Measurements from ENCODE around the gene BCKDHB. TPM values are rescaled to one million over a fixed set of nuclear protein-coding genes. Genes with fewer than 3 reads are reported as not detected.

The BCKDHB gene
- total and polyA plus RNA-seq, 12 donors, result 6.4 to 33.9 (median 18.9) TPM

DNA sequence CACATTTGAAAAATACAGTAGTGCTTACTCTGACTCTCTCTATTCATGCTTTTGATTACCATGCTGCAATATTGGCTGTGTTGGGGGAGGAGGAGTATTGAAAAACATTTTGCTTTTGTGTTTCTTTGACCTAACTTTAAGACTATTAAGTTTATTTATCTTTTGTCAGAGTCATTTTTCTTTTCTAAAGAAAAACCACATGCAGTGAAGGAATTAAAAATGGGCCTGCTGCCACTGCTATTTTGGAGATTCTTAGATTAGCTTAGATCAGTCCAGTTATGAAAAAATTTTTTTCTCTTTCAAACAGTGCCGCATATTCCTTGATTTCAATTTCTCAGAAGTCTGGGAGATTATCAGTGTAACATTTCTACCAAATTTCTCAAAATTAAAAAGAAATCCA, 36.1 kb downstream of the BCKDHB start:
- Histone ChIP-seq H3K4me3 (no peak overlapping the region), H3K27me3 (no peaks in the 10 kb centered on the region), H3K4me1 (replicated peaks in 1 of 2) (peaks cover 17 to 24% of the 10 kb centered on the region in 2 donors), H3K36me3 (replicated peaks in 1 of 2) (no peaks in the 10 kb centered on the region), H3K9me3 (replicated peaks in 1 of 3) (no peaks in the 10 kb centered on the region), H3K27ac (no peak overlapping the region)
- DNase-seq, result no peak
- intact Hi-C loops (cut with DNase I), result no loop called here
- WGBS, 4 donors, result 47 to 82% (median 57%) methylated on average over 1 of the region's 1 CpG
- TF ChIP-seq POLR2A (IDR thresholded peaks at IDR 0.05), result no peak
- TF ChIP-seq, protein P1, sequence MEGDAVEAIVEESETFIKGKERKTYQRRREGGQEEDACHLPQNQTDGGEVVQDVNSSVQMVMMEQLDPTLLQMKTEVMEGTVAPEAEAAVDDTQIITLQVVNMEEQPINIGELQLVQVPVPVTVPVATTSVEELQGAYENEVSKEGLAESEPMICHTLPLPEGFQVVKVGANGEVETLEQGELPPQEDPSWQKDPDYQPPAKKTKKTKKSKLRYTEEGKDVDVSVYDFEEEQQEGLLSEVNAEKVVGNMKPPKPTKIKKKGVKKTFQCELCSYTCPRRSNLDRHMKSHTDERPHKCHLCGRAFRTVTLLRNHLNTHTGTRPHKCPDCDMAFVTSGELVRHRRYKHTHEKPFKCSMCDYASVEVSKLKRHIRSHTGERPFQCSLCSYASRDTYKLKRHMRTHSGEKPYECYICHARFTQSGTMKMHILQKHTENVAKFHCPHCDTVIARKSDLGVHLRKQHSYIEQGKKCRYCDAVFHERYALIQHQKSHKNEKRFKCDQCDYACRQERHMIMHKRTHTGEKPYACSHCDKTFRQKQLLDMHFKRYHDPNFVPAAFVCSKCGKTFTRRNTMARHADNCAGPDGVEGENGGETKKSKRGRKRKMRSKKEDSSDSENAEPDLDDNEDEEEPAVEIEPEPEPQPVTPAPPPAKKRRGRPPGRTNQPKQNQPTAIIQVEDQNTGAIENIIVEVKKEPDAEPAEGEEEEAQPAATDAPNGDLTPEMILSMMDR (IDR thresholded peaks at IDR 0.05), result no peak

DNA sequence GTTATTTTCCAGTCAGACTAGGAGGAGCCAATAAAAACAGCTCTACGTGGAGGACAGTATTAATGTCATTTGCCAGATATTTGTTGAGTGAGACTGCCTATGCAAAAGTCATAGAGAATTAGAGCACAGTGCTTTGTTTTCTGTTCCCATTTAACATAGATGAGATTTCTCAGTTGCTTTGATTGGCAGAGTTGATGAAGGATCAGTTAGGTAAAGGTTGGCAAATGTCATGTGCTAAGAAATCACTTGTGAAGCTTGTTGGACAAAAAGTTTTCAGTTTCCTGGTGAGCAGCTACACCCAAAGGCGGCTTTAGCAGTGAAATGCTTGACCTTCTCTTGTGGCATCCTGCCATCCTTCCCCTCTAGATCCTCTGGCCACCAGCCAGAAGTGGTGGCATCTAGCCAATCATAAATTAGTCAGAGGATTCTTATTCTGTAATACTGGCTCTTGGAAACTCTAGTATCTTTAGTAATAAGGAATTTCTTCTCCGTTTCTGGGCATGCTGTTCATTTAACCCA, 37.0 kb downstream of the BCKDHB start:
- TF ChIP-seq, protein P1 (IDR thresholded peaks at IDR 0.05), result no peak
- TF ChIP-seq POLR2A (IDR thresholded peaks at IDR 0.05), result no peak
- peak; percentile 87 to 97 (median 92) for DNase-seq
- Histone ChIP-seq H3K36me3 (replicated peaks in 1 of 2) (no peaks in the 10 kb centered on the region), H3K9me3 (replicated peaks in 1 of 3) (no peaks in the 10 kb centered on the region), H3K27me3 (no peaks in the 10 kb centered on the region), H3K4me3 (no peak overlapping the region), H3K27ac (peak overlapping the region in 2 of 5 donors; percentile 7 to 51), H3K4me1 (replicated peaks in 1 of 2) (peaks cover 17 to 24% of the 10 kb centered on the region in 2 donors)
- WGBS, 4 donors, result 13 to 23% (median 19%) methylated on average over 3 of the region's 3 CpGs
- intact Hi-C loops (cut with DNase I), result no loop called here

DNA sequence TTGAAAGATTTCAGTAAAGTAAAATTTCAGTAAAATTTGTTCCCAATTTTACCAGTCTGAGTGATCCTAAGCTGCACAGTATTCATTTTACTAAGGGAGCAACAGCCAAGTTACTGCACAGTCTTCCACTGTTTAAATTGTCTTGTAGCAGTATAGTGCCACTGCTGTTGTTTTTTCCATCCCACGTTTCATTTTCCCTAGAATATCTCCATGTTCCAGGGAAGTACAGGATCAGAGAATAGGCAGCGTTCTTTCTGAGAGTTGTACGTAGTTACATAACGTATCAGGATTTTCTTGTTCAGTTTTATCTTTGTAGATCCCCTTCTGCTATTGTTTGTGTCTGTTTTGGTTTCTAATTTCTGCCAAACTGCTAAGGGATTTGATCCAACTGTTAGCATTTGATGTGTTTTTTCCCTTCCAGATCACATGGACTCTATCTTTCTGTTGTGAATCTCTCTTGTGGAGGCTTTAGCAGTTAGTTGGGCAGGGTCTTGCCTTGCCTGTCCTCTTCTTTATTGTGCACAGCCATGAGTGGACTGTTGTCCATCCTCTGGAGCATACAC, 38.4 kb downstream of the BCKDHB start:
- Histone ChIP-seq H3K9me3 (replicated peaks in 1 of 3) (no peaks in the 10 kb centered on the region), H3K27ac (no peak overlapping the region), H3K4me1 (replicated peaks in 1 of 2) (peaks cover 17 to 24% of the 10 kb centered on the region in 2 donors), H3K36me3 (replicated peaks in 1 of 2) (no peaks in the 10 kb centered on the region), H3K27me3 (no peaks in the 10 kb centered on the region), H3K4me3 (no peak overlapping the region)
- intact Hi-C loops (cut with DNase I), result no loop called here
- 76 to 81% (median 79%) methylated on average over 4 of the region's 4 CpGs for WGBS, 4 donors
- no peak for DNase-seq
- TF ChIP-seq POLR2A (IDR thresholded peaks at IDR 0.05), result no peak
- TF ChIP-seq, protein P1 (IDR thresholded peaks at IDR 0.05), result no peak

DNA sequence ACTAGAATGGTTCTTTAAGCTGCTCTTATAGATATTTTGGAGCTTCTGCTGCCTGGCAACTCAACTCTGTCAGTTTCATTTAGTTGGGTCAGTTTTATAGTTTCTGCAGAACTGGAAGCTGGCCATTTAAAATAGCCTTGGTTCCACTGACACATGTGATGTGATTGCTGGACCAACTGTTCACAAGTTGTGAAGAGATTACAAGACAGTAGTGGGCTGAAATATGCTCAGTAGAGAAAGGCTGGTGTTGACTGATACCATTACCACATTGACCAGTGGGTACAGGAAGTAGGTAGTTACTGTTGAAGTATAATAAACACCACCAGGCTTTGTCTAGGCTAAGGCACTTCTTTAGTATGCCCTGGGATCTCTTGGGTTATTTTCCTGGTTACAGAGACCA, 39.0 kb downstream of the BCKDHB start:
- TF ChIP-seq, protein P1 (IDR thresholded peaks at IDR 0.05), result no peak
- TF ChIP-seq POLR2A (IDR thresholded peaks at IDR 0.05), result no peak
- intact Hi-C loops (cut with DNase I), result no loop called here
- DNase-seq, result peak in 1 of 7 donors; percentile 7

More for the DNA sequence above, 39.0 kb downstream of the BCKDHB start:
- no peaks in the 10 kb centered on the region for H3K36me3 ChIP-seq (replicated peaks in 1 of 2)
- no peaks in the 10 kb centered on the region for H3K27me3 ChIP-seq
- no peaks in the 10 kb centered on the region for H3K9me3 ChIP-seq (replicated peaks in 1 of 3)
- H3K27ac ChIP-seq, result no peak overlapping the region
- peaks cover 17 to 24% of the 10 kb centered on the region in 2 donors for H3K4me1 ChIP-seq (replicated peaks in 1 of 2)
- H3K4me3 ChIP-seq, result no peak overlapping the region
